ENCODE data around the gene MAP4K5.
A peak's percentile ranks its signal among the peaks of the same experiment; 100 is the strongest.
"Not testable (repeated sequence)": the region's sequence is repeated elsewhere in the genome, so short reads cannot be mapped to it uniquely, and the experiment has no call there.

Gene MAP4K5

DNA sequence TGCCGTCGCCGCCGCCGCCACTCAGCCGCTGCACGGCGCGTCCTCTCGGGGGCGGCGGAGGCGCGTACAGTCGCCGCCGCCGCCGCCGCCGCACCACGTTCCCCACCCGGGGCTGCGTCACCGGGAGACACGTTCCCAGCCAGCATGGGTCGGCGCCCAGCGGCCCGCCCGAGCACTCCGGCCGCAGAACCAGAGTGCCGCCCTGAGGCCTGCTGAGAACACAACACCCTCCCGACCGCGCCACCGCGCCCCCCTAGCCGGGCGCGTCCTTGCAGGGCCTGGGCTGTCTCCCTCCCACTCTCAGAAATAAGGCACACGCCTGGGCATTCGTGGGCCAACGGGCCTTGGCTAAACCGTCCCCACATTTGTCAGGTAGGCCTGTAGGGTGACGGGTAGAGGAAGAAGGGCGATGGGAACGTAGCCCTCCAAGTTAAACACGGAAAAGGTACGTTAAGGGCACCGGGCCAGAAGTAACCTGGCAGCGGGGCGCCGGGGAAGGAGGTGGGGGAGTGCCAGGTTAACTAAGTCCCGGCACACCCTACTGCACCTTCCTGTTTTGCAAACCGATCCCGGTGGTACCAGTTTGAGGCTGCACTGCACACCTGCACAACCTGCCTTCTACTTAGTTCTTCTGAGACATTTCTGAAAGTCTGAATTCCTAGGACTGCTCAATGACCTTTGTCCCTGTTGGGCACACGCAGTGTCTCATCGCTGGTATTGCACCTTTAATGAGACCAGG, at the start of gene MAP4K5:
MAP4K5 (minus strand) TSS at position 68 of the 739 bp plus-strand sequence. CDS start 520 bp downstream, outside the sequence.
- peak; percentile 94 for DNase-seq

DNA sequence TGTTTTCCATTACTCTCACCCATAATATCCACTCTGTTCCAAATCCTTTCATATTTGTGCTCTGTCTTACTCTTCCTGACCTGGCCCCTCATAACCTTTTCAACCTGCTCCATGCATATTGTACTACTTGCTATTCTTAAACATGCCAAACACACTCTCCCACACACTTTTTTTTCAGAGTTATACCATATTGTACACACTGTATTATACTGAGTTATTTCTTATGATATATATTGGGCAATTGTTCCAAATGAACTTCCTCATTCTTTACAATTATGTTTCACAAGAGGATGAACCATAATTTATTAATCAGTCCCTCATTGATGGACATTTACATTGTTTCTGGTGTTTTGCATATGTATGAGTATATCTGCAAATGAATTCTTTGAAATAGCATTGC, 46.1 kb upstream of the MAP4K5 start:
- DNase-seq, result no peak

DNA sequence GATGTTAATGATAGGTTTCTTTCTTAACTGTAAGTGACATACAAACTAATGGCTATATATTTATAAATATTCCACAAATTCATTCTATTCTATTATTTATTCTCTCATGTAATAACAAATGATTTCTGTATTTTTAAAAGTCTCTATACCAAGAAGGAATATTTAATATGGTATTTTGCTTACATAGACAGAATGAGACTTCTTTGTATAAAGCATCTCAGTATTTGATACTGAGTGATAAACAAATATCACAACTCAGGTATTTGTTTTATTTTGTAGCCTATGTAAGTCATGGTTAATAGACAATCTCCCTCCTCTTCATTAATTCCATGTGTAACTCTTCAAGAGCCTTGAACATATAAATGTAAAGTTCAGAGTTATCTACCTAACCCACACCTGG, 45.6 kb upstream of the MAP4K5 start:
- DNase-seq, result no peak

DNA sequence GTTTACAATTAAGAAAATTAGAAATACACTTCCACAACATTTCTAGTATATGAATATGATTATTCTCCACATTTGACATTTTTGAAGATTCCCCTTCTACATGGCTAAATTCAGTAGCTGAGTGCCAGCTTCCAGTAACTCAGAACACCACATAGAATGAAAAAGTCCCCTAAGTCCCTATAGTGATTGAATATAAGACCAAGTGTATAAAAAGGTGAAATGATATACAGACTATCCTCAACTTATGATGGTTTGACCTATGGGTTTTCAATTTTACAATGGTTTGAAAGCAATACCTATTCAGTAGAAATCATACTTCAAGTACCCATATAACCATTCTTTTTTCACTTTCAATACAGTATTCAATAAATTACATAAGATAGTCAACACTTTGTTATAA, 43.4 kb upstream of the MAP4K5 start:
- DNase-seq, result no peak

DNA sequence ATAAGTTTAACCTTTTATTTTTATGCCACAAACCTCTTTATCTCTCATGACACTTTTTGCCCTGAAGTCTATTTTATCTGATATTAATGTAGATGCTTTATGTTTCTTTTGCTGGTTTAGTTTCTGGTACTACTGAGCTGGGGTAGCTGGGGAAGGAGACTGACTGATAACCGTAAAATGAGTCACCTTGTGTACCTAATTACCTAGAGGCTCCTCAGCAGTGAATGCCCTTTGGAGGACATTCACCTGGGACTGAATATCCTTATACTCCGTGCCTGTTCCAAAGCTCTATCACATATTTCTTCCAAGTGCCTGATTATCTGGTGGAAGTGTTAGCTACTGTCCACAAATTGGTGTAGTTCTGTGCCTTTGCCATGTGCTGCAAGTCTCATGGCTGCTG, 41.5 kb upstream of the MAP4K5 start:
- DNase-seq, result no peak

DNA sequence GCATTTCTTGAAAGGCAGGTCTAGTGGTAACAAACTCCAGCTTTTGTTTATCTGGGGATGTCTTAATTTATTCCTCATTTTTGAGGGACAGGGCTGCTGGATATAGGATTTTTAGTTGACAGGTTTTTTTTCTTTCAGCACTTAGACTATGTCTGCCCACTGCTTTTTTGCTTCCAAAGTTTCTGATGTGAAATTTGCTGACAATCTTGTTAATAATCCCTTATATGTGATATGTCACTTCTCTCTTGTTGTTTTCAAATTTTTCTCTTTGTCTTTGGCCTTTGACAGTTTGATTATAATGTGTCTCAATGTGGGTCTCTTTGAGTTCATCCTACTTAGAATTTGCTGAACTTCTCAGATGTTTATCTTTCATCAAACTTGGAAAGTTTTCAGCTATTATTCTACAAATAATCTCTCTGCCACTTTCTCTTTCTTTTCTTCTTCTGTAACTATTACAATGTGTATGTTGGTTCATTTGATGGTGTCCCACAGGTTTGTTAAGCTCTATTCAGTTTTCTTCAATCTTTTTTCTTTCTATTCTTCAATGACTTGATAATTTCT, 37.4 kb upstream of the MAP4K5 start:
- DNase-seq, result no peak

DNA sequence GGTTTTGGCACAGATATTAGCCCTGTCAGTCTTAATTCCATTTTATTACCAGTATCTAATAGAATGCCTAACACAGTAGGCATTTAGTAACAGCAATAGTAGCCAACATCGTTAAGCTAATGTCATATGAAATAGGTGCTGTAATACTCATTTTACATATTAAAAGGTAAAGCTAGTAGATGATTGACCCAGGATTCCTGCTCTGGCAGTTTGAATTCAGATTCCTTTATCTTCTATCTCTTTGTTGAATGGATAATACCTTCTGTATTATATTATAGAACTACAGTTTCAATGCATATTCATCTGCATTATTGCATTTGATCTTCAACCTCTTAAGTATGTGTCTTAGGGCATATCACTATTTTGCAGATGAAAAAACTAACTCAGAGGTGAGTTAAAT, 30.5 kb upstream of the MAP4K5 start:
- DNase-seq, result no peak

DNA sequence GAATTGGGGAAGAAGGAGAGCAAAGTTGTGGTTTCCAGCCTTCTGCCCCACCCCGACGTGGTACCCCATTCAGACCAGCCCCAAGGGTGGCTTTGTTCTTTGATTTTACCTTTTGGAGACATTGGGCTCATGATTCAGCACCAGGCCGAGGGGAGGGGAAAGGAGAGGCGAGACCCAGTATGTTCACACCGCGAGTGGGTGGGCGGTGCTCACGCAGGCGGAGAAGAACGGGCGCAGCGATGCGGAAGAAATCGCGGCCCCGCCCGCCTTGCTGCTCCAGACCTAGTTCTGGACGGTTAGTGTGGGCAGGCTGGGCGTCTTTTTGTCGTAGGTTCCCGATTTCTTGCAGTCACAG, 28.5 kb upstream of the MAP4K5 start:
- peak; percentile 78 for DNase-seq

DNA sequence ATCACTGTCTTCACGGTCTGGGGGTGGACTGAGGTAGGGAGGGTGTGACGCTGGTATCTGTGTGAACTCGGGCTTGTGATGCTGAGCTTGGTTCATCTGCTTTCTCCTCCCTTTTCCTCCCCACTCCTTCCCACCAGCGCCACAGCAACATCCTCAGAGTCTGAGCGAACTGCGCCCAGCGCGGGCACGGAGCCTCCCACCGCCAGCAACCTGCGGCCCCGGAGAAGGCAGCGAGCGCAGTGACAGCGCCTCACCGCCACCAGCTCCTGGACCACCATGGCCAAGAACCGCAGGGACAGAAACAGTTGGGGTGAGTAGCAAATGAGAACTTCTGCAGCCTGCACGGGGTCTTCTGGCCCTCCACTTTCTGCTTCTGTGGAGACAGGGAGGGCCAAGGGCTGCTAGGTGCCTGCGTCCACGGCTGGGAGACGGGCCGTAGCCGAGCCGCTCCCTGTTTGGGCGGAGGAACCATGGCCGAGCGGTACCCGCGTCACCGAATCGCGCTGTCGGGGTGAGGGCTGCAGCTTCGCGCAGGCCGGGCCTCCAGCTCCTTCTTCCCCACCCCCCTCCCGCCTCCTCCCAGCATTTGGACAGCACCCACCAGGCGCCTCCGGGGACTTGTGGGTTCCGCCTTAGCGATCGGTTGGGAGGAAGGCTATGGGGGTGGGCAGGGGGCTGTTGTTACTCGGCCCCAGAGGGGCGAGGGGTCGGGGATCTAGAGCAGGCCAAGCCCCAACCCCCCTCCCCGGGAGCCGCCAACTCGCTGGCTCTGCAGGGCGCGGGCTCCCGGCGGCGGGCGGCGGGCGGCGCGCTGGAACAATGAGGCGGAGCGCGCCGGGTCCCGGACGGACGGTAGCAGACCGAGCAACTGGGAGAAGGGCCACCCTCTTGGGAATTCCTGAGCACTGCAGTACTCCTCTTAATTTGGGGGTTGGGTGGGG, 27.9 kb upstream of the MAP4K5 start, which contains the start of gene ATL1:
ATL1 (plus strand) TSS at position 156 of the 941 bp plus-strand sequence; CDS start at position 277, 121 bp downstream.
- DNase-seq, result peak; percentile 75

DNA sequence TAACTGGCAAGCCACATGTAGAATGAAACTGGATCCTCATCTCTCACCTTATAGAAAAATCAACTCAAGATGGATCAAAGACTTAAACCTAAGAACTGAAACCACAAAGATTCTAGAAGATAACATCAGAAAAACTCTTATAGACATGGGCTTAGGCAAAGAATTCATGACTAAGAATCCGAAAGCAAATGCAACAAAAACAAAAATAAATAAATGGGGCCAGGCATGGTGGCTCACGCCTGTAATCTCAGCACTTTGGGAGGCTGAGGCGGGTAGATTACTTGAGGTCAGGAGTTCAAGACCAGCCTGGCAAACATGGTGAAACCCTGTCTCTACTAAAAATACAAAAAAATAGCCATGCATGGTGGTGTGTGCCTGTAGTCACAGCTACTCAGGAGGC, 20.4 kb upstream of the MAP4K5 start:
- DNase-seq, result not testable (repeated sequence)

DNA sequence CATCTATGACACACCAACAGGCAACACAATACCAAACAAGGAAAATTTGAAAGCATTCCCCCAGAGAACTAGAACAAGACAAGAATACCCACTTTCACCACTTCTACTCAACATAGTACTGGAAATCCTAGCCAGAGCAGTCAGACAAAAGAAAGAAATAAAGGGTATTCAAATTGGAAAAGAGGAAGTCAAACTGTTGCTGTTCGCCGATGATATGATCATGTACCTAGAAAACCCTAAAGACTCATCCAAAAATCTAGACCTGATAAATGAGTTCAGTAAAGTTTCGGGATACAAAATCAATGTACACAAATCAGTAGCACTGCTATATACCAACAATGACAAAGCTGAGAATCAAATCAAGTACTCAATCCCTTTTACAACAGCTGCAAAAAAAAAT, 19.5 kb upstream of the MAP4K5 start:
- no peak for DNase-seq

DNA sequence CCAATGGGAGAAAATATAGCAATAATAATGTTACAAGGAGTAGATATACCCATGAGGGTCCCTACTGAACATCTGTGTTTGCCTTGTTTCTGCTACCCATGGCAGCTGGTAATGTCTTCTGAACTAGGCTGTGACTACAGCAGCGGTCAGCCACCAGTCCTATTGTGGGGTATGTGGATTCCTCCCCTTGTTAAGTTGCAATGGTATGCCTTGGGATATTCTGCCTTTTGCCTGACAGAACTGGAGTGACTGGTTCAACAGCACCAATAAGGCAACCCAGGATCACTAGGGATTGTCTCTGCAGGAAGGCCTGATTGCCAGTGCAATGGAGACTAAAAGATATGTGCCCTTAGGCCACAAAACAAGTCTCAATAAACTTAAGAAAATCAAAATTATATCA, 17.9 kb upstream of the MAP4K5 start:
- no peak for DNase-seq

DNA sequence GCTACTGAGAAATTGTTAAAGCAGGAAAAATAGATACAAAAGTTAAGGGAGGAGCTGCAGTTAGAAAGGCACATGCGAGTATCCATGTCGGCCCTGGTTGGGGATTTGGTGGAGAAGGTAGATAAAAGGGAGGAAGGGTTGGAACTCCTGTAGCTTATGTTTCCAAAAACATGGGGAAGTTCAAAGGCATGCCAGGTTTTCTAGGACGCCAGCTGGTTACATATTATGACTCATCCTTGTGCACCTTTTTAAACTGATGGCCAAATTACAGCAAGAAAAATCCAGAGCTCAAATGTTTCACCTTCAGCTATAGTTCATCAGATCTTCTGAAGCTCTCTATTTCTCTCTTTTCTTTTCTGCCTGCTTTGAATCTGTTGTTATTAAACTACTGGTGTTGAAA, 13.2 kb upstream of the MAP4K5 start:
- DNase-seq, result no peak

DNA sequence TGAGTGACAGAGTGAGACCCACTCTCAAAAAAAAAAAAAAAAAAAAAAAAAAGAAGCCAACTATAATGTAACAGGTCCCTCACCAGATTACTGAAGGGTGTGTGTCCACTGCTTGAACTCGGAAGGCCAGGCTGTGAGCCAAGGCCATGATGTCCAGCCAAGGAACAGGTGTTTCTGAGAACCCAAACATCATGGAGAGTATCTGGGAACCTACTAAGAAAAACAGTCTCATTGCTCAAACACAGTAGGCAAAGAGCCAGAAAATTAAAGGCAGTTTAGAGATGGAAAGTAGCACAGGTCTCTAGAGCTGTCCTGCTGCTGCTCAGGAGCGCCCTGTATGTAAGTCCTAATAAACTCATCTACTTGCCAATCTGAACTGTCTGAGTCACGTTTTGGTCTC, 12.5 kb upstream of the MAP4K5 start:
- DNase-seq, result no peak

DNA sequence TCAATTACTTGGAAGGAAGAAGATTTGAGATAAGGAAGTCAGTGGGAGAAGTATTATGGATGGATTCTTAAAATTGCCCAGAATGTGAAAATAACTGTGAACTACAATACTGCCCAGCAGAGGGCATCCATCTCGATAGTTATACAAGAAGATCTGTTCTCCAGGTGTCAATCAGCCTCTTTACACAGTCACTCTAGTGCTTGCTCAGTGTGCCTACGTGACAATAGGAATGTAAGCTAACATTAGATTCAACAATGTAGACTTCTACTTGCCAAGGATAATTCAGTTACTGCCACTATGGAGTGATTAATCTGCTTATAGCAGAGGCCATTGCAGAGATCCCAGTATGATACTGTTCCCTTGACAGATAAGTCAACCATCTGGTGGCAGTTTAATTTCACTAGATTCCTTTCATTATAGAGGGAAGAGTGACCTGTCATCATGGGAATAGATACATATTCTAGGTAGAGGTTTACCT, 10.6 kb upstream of the MAP4K5 start:
- no peak for DNase-seq

DNA sequence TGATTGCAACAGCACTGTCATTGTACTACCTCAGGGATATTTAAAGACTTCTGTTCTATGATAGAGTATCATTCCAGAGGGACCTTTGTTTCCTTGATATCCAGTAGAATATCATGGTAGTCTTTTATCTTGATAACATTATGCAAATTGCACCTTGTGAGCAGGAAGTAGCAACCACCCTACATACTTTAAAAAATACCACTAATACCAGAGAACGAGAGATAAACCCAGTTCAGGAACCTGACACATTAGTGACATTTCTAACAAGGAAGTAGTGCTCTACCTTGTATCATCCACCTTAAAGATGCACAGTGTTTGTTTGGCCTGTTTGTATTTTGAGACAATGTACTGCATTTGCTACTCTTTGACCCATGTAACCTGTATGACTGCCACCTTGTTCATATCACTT, 8.8 kb upstream of the MAP4K5 start:
- no peak for DNase-seq

DNA sequence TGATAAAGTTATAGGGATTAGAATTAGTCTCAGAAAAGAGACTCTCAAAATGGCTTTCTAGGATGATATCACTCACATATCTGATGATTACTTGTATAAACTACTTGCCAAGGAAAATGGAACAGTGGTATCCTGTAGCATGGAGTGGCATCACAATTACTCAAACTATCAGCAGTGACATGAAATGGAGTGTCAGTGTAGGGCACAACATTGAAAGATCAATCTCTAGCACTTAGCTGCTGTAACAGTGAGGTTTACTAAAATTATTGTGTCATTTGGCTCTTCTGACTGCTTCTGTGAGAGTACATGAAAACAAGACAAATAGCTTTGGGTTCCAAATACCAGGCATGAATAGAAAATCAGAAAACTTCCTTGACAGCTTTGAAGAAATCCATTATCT, 6.7 kb upstream of the MAP4K5 start:
- DNase-seq, result no peak

DNA sequence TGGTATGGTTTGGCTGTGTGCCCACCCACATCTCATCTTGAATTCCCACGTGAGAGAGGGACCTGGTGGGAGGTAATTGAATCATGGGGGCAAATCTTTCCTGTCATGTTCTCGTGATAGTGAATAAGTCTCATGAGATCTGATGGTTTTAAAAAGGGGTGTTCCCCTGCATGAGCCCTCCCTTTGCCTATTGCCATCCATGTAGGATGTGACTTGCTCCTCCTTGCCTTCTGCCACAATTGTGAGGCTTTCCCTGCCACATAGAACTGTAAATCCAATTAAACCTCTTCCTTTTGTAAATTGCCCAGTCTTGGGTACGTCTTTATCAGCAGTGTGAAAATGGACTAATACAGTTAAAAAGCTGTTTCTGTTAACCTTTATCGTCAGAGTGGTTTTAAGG, 5.7 kb upstream of the MAP4K5 start:
- DNase-seq, result not testable (repeated sequence)

DNA sequence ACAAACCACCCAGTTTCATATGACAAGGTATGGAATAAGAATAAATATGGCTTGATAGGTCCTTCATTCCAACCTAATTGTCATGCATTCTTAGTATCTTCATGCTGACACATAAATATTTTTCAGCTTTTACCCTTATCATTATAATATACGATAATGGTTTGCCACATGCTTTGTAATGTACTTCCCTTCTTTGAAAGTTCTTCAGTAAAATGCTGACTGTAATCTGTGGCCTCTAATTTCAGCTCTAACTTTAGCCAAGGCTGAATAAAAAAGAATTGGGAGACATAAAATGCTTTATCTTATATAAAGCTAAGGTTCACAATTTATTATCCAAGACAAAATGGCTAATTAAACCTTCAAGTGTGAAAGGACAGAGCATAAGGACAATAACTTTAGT, 2.6 kb upstream of the MAP4K5 start:
- no peak for DNase-seq

DNA sequence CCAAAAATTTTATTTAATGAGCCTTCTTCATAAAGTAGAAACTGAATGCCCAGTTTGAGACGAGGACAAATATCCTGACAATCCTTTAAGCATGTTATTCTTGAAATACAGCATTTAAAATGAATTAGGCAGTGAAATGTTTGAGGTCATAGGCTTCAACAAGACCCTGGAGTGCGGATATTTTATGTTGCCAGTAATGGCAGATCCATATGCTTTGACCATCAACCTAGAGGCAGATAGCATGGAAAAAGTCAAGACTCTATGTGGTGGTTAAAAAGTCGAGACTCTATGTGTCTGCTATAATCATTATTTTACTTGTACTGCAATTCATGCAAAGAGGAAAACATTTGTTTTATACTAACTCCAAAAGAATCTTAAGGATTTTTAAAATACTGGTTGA, 2.0 kb upstream of the MAP4K5 start:
- no peak for DNase-seq

DNA sequence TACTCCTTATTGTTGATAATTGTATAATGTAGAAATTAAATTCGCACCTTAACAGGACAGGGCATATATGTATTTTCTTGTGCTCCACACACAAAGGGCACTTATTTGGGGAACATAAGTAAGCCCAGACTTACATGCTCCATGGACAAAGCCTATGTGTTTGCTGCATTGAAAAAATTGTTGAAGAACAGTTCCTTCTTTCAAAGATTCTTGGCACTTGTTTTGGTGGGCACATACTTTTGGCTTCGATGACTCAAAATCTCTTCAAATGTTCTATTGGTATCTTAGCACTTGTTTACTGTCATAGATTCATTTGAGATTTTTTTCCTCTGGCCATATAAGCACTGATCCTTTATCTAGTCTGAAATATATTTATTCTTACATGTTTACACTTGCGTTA, 1.4 kb upstream of the MAP4K5 start:
- no peak for DNase-seq

DNA sequence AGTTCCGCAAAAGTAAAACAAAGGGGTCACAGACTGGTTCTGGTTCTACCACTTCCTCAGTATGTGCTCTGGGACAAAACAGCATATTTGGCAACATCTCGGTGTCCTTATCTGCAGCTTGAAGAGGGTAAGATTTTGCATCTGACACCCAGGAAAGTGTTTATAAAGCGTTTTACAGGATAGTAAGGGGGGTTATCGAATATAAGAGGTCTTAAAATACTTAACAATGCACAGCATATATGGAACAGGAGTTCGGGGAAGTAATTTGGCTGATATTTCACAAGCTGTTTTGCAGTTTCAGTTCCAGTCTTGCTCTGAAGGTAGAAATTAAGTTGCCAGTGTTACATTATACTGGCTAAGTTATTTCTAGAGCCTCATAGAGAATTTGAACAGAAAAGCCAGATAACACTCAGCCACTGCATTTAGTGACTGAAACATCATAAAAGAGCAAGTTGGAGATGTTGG, 904 bp upstream of the MAP4K5 start:
- no peak for DNase-seq

Data from activated CD8-positive, alpha-beta memory T cell treated with anti-CD3 and anti-CD28 coated beads for 24 hours (primary cell).